ENCODE measurements around the gene TANGO2. TPM values are rescaled to one million over a fixed set of nuclear protein-coding genes. Genes with fewer than 3 reads are reported as not detected.

The TANGO2 gene
- polyA plus RNA-seq, 3 donors = 10.8 to 12.3 (median 11.4) TPM

- DNase-seq = no peak
Measured at GRCh38 chr22:20040327-20041200, 19.7 kb downstream of the TANGO2 start.

DNA sequence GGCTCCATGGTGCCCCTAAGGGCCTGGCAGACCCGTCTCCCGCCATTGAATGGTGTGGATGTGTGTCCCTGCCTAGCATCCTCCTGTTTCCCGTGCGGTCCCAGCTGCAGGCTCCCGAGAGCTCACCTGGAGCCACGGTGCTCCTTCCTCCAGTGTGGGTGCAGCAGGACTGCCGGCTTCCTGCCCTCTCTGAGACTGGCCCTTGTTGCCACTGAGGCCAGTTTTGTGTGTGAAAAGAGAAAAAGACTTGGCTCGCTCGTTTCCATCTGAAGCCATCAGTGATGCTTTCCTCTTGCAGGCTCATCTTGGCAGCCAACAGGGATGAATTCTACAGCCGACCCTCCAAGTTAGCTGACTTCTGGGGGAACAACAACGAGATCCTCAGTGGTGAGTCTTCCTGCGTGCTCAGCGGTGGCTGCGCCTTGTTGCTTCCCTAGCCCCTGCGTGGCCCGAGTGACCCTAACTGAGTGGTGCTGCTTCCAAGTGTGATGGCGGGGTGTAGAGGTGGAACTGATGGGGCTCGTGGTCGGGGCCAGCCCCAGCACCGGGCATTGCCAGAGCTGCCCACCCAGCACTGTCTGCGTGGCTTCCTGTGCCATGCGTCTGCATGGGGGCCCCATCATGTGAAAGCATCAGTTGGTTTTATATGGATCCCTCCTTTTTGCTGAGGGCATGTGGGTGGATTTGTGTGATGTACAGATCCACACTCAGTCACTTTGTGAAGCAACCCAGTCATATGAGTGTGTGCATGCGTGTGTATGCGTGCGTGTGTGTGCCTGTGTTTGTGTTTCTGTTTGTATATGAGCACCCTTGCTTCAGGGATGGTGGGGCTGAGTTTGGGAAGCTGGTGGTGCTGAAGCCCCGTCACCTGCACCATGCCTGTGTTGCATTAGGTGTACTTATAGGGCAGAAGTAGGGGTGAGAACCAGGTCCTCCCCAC, 22.4 kb downstream of the TANGO2 start:
- DNase-seq = no peak

GRCh38 chr22:20043997-20044342, 23.1 kb downstream of the TANGO2 start:
- DNase-seq = no peak

GRCh38 chr22:20044495-20045151, 23.7 kb downstream of the TANGO2 start:
- DNase-seq = no peak

DNA sequence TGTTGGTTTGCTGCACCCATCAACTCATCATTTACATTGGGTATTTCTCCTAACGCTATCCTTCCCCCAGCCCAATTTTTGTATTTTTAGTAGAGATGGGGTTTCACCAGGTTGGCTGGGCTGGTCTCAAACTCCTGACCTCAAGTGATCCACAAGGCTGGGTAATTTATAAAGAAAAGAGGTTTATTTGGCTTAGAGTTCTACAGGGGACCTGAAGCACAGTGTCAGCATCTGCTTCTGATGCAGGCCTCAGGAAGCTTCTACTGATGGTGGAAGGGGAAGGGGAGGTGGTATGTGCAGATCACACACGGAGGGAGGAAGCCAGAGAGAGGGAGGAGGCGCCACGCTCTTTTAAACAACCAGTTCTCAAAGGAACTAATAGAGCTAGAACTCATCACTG, 25.8 kb downstream of the TANGO2 start:
- no peak for DNase-seq

DNA sequence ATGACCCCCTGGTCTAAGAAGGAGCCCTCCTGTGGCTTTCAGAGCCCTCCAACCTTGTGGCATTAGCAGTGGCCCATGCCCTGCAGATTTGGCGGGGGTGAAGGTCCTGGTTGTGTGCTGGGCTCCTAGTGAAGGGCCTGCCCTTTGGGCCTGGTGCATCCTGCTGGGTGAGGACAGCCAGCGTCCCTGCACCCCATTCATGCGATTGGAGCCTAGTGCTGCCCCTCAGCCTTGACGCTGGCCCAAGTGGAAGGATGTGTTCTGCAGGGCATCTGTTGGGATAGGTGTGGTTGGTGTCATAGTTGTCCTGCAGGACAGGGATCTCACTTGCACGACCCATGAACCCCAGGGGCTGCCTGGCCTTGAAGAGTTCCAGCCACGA, 31.0 kb downstream of the TANGO2 start:
- no peak for DNase-seq

- DNase-seq = no peak
Measured at GRCh38 chr22:20052309-20053259, 31.7 kb downstream of the TANGO2 start.

DNA sequence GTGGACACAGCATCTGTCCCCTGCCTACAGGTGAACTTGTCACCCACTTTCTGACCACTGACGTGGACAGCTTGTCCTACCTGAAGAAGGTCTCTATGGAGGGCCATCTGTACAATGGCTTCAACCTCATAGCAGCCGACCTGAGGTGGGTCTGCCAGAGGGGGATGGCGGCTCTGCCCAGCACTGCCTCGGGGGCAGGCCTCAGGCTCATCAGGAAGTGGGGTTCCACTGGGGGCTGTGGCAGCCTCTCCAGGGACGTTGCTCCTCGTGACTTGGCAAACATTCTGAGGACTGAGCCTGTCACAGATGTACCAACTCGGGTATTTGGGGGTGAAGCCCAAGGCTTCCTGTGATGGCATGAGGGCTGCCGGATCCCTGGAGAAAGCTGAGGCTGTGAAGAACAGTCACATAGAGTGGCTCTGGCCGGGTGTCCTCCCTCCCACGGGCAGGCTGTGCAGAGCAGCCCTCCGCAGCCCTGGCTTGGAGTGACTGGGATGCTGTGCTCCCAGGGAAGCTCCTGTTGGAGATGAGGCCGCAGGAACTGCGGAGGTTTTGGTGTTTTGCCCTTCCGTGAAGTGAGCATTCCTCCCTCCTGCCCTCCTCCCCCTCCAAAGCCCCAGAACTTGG, 32.6 kb downstream of the TANGO2 start:
- no peak for DNase-seq

- DNase-seq = no peak
Measured at GRCh38 chr22:20054034-20054427, 33.1 kb downstream of the TANGO2 start.

DNA sequence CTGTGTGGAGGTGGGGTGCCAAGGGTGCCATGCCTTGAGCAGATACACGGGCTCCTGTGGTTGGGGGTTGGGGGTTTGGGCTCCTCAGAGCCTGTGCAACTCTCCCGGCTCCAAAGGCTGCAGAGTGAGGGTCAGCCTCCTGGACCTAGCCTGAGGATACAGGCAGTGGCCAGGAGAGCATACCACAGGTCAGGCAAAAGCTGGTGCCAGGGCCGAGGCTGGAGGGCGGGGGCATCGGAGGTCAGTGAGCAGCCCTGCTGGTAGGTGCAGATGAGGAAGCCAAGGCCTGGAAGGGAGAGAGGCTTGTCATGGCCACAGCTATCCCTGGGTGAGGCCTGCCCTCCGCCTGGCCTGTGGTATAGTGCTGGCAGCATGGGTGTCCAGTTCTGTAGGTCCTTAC, 33.6 kb downstream of the TANGO2 start:
- DNase-seq = no peak

DNA sequence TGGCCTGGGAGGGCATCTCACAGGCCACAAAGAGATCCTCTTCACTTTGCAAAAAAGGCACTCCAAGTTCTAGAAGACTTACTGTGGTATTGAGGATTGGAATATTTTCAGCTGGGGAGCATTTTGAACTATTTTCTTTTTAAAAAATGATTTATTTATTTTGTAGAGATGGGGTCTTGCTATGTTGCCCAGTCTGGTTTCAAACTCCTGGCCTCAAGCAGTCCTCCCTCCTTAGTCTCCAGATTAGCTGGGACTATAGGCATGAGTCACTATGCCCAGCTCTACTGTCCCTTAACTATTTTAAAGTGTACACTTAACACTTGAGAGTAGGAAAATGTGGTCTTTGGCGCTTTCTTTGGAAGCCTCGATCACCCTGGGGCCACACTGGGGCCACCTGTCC, 34.2 kb downstream of the TANGO2 start:
- no peak for DNase-seq

DNA sequence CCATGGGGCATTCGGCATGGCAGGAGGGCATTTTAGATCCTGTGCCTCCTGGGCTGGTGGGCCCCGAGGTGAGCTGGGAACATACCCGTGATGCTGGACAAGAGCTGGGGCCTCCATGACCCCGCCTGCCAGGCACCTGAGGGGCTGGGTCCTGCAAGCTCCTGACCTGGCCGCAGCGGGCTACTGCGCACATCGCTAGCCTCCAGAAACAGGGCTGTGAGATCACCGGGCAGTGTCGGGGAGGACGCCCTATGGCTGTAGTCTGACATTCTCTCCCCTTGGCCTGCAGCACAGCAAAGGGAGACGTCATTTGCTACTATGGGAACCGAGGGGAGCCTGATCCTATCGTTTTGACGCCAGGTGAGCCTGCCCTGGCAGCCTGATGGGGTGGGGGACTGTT, 34.7 kb downstream of the TANGO2 start:
- no peak for DNase-seq

DNA sequence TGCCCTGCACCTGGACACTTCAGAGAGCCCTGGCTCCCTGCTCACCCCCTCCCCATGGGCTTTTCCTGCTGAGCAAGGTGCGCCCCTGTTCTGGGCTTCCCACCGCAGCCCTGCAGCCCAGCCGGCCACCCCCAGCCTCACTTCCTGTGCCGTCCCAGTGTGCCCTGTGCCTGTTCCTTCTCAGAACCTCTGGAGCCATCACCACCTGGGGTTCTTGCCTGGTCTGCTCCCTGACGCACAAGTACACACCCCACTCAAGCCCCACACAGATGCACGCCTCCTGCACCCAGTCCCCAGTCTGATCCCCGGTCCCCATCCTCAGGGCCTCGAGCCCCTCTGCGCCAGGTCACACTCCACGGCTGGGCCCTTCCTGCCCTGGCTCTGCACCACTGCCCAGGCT, 35.3 kb downstream of the TANGO2 start:
- DNase-seq = no peak

- DNase-seq = no peak
Measured at GRCh38 chr22:20056696-20057386, 35.9 kb downstream of the TANGO2 start.

DNA sequence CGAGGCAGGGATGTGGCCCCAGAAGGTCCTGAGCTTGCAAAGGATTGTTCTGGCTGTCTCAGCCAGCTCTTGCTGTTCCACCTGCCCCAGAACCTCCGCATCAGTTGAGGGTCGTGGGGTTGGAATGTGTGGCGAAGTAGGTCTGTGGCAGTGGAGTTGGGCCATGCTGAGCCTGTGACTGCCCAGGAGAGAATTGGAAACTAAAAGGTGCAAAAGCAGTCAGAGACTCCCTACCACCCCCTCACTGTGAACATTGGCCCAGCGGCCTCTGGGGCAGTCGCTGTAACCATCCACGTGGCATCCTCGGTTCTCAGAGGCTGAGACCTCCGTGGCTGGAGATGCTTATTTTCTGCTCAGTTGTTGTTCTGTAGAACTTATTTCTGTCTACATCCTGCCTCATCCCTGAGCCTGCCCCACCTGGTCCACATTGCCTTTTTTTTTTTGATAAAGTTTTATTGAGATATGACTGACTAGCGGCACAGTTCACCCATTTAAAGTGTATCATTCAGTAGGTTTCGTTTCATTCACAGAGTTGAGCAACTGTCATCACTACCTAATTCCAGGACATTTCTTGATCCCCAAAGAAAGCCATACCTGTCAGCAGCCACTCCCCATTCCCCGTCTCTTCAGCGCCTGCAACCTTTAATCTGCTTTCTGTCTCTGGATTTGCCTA, 36.8 kb downstream of the TANGO2 start:
- DNase-seq = no peak

DNA sequence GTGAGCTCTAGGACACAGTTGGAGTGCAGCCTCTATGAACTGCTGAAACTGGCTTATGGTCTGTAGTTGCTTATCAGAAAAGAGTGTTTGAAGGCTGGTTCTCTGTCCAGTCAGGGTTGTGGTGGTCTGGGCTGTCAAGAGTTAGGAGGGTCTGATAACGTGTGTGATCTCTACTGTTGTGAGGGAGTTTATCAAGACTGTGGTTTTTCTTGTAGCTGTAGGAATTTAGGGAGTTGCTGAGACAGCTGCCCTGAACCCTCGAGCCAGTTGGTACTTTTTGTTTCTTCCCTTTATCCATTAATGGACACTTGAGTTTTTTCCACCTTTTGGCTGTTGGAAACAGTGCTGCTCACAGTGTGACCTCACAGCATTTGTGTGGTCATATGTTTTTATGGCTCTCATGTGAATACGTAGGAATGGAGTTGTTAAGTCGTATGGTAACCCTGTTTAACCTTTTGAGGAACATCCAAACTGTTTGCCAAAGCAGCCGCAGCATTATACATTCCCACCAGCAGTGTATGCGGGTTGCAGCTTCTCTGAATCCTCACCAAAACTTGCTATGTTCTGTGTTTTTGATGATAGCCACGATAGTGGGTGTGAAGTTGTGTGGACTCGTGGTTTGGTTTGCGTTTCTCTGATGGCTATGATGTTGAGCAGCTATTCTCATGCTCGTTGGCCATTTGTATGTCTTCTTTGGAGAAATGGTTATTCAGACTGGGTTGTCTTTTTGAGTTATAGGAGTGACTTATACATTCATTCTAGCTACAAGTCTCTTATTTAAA, 38.3 kb downstream of the TANGO2 start:
- no peak for DNase-seq

- DNase-seq = no peak
Measured at GRCh38 chr22:20060700-20061480, 40.0 kb downstream of the TANGO2 start.

DNA sequence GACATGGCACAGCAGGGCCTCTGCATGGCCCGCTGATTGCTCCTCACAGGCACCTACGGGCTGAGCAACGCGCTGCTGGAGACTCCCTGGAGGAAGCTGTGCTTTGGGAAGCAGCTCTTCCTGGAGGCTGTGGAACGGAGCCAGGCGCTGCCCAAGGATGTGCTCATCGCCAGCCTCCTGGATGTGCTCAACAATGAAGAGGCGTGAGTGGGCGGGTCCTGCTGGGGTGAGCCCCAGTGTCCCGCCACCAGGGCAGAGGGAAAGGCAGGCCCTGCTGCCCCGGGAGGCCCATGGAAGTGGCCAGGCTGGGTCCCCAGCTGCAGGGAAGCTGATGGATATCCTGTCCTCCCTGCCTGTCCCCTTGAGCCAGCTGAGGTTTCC, 40.6 kb downstream of the TANGO2 start:
- no peak for DNase-seq

Data from renal pelvis (tissue), 4 donors.